ENCODE results near the gene RSPH1.

Gene RSPH1

GRCh38 chr21:42489991-42490390 is 6.0 kb downstream of the RSPH1 start:
- H3K27ac ChIP-seq (ENCODE audit: low read depth, low read length) = no peak overlapping the region
- peaks cover under 1% of the 10 kb centered on the region; the same call in 1 of the 2 replicates for H3K27me3 ChIP-seq (ENCODE audit: control insufficient read depth, low read length)

GRCh38 chr21:42489006-42489563 is 6.9 kb downstream of the RSPH1 start:
- no peaks in the 10 kb centered on the region for H3K27me3 ChIP-seq (ENCODE audit: control insufficient read depth, low read length)
- no peaks in the 10 kb centered on the region for H3F3A ChIP-seq (ENCODE audit: control insufficient read depth, insufficient read depth)
- H3K9me3 ChIP-seq (ENCODE audit: control insufficient read depth, insufficient read depth, low read length) = no peaks in the 10 kb centered on the region
- TF ChIP-seq EZH2phosphoT487 (IDR thresholded peaks at IDR 0.05; ENCODE audit: borderline replicate concordance, low read length) (no peak), CTCF (IDR thresholded peaks at IDR 0.05; ENCODE audit: low read depth, low read length, poor library complexity, severe bottlenecking) (no peak)
- H3K36me3 ChIP-seq (ENCODE audit: control insufficient read depth, low read length) = no peaks in the 10 kb centered on the region
- no peak overlapping the region for H3K4me2 ChIP-seq (ENCODE audit: low read length)
- no peaks in the 10 kb centered on the region for H3K79me2 ChIP-seq (ENCODE audit: control insufficient read depth, low read length)
- H3K9me2 ChIP-seq (replicated peaks; ENCODE audit: control insufficient read depth, low read length) = no peaks in the 10 kb centered on the region
- no peak overlapping the region for H3K27ac ChIP-seq (ENCODE audit: low read depth, low read length)
- H3K4me3 ChIP-seq (ENCODE audit: low read length) = no peak overlapping the region
- no peaks in the 10 kb centered on the region for H4K20me1 ChIP-seq (ENCODE audit: control insufficient read depth, insufficient read depth, low read depth, low read length)
- H3K4me1 ChIP-seq (ENCODE audit: control insufficient read depth, low read length) = peaks cover 17% of the 10 kb centered on the region

More at GRCh38 chr21:42489991-42490390, 6.0 kb downstream of the RSPH1 start:
- H3F3A ChIP-seq (ENCODE audit: control insufficient read depth, insufficient read depth) = no peaks in the 10 kb centered on the region
- H3K79me2 ChIP-seq (ENCODE audit: control insufficient read depth, low read length) = no peaks in the 10 kb centered on the region
- H3K4me1 ChIP-seq (ENCODE audit: control insufficient read depth, low read length) = peaks cover 17% of the 10 kb centered on the region
- H3K4me3 ChIP-seq (ENCODE audit: low read length) = no peak overlapping the region
- H3K9me2 ChIP-seq (replicated peaks; ENCODE audit: control insufficient read depth, low read length) = no peaks in the 10 kb centered on the region
- H3K9me3 ChIP-seq (ENCODE audit: control insufficient read depth, insufficient read depth, low read length) = no peaks in the 10 kb centered on the region
- H3K4me2 ChIP-seq (ENCODE audit: low read length) = no peak overlapping the region
- H3K36me3 ChIP-seq (ENCODE audit: control insufficient read depth, low read length) = no peaks in the 10 kb centered on the region
- H4K20me1 ChIP-seq (ENCODE audit: control insufficient read depth, insufficient read depth, low read depth, low read length) = no peaks in the 10 kb centered on the region
- TF ChIP-seq EZH2phosphoT487 (IDR thresholded peaks at IDR 0.05; ENCODE audit: borderline replicate concordance, low read length) (no peak), CTCF (IDR thresholded peaks at IDR 0.05; ENCODE audit: low read depth, low read length, poor library complexity, severe bottlenecking) (no peak)

GRCh38 chr21:42486531-42486930 is 9.5 kb downstream of the RSPH1 start:
- Histone ChIP-seq H3K36me3 (ENCODE audit: control insufficient read depth, low read length) (no peaks in the 10 kb centered on the region), H3K79me2 (ENCODE audit: control insufficient read depth, low read length) (no peaks in the 10 kb centered on the region), H3K9me2 (replicated peaks; ENCODE audit: control insufficient read depth, low read length) (no peaks in the 10 kb centered on the region), H3K9me3 (ENCODE audit: control insufficient read depth, insufficient read depth, low read length) (no peaks in the 10 kb centered on the region), H3K4me2 (ENCODE audit: low read length) (no peak overlapping the region), H4K20me1 (ENCODE audit: control insufficient read depth, insufficient read depth, low read depth, low read length) (no peaks in the 10 kb centered on the region), H3K27me3 (ENCODE audit: control insufficient read depth, low read length) (no peaks in the 10 kb centered on the region), H3F3A (ENCODE audit: control insufficient read depth, insufficient read depth) (no peaks in the 10 kb centered on the region), H3K27ac (ENCODE audit: low read depth, low read length) (no peak overlapping the region), H3K4me1 (ENCODE audit: control insufficient read depth, low read length) (peaks cover 7% of the 10 kb centered on the region), H3K4me3 (ENCODE audit: low read length) (no peak overlapping the region)
- TF ChIP-seq CTCF (IDR thresholded peaks at IDR 0.05; ENCODE audit: low read depth, low read length, poor library complexity, severe bottlenecking) (no peak), EZH2phosphoT487 (IDR thresholded peaks at IDR 0.05; ENCODE audit: borderline replicate concordance, low read length) (no peak)
